OCI-LY7 (cell line): Measurements from ENCODE around the gene IGF2BP1. TPM values are rescaled to one million over a fixed set of nuclear protein-coding genes. Genes with fewer than 3 reads are reported as not detected.

Experiments used
- BruUV-seq: library from RNA; stranded (reverse); fragments of 400-500 nt; replicated peaks from 2 replicates; lab custom pipeline; 2021; lab: Mats Ljungman, UMichigan
- CTCF ChIA-PET: fragments of 300-600 bp; sonication (Branson Sonifier 250); formaldehyde crosslinking; loops from one replicate; lab custom pipeline; 2022; ENCODE audit warnings: antibody characterized with exemption; ENCODE audit not compliant: unreplicated experiment; lab: Charles Lee
- POLR2A ChIA-PET: fragments of 300-600 bp; sonication (Branson Sonifier 250); formaldehyde crosslinking; loops from one replicate; lab custom pipeline; 2022; ENCODE audit warnings: antibody characterized with exemption; lab: Charles Lee
- DNase-seq: peaks from one replicate; pipeline ENCODE4 v3.0.0-alpha.2; 2015; ENCODE audit warnings: low spot score
- H2AFZ ChIP-seq: fragments of 200-600 bp; sonication (generic), shearing (Covaris generic); 2 replicates; pipeline ENCODE4 v1.6.1; 2014; ENCODE audit warnings: mild to moderate bottlenecking, antibody characterized with exemption, low read length, moderate library complexity
- H3K27ac ChIP-seq: fragments of 200-600 bp; sonication (generic); 2 replicates; pipeline ENCODE4 v1.5.1; 2014; ENCODE audit warnings: mixed run types, low read depth, mild to moderate bottlenecking, moderate library complexity, low read length, inconsistent platforms; ENCODE audit not compliant: poor library complexity, severe bottlenecking
- H3K36me3 ChIP-seq: fragments of 200-600 bp; sonication (generic); 2 replicates; pipeline ENCODE4 v1.6.1; 2014; ENCODE audit warnings: mild to moderate bottlenecking, antibody characterized with exemption, low read length, moderate library complexity, mixed read lengths; ENCODE audit not compliant: insufficient read depth
- H3K4me1 ChIP-seq: fragments of 200-600 bp; sonication (generic); 2 replicates; pipeline ENCODE4 v1.5.1; 2014; ENCODE audit warnings: mild to moderate bottlenecking, low read length; ENCODE audit not compliant: insufficient read depth, poor library complexity, severe bottlenecking
- H3K4me2 ChIP-seq: fragments of 200-600 bp; sonication (generic); 2 replicates; pipeline ENCODE4 v1.6.1; 2014; ENCODE audit warnings: mild to moderate bottlenecking, low read length
- H3K4me3 ChIP-seq: fragments of 200-600 bp; sonication (generic); 2 replicates; pipeline ENCODE4 v1.5.1; 2014; ENCODE audit warnings: mild to moderate bottlenecking, low read depth, low read length; ENCODE audit not compliant: poor library complexity, severe bottlenecking
- H3K79me2 ChIP-seq: fragments of 200-600 bp; sonication (generic); 2 replicates; pipeline ENCODE4 v1.6.1; 2016; ENCODE audit warnings: low read depth, mild to moderate bottlenecking, low read length, moderate library complexity, mixed read lengths; ENCODE audit not compliant: insufficient read depth
- H3K9me2 ChIP-seq: fragments of 200-600 bp; sonication (generic); 2 replicates; pipeline ENCODE4 v1.6.1; 2016; ENCODE audit warnings: mild to moderate bottlenecking, low read length, mixed read lengths; ENCODE audit not compliant: insufficient read depth
- H3K9me3 ChIP-seq: fragments of 200-600 bp; sonication (generic); 2 replicates; pipeline ENCODE4 v1.6.1; 2014; ENCODE audit warnings: mild to moderate bottlenecking, mixed run types, low read length, mixed read lengths
- H4K20me1 ChIP-seq: fragments of 200-600 bp; sonication (generic); 2 replicates; pipeline ENCODE4 v1.6.1; 2014; ENCODE audit warnings: mild to moderate bottlenecking, antibody characterized with exemption, low read length, moderate library complexity, mixed read lengths; ENCODE audit not compliant: insufficient read depth
- CTCF ChIP-seq: fragments of 200-600 bp; sonication (generic); conservative IDR thresholded peaks from 2 replicates; pipeline ENCODE4 v1.5.1; 2014; ENCODE audit warnings: mild to moderate bottlenecking, antibody characterized with exemption, low read length, moderate library complexity, mixed read lengths
- EZH2phosphoT487 ChIP-seq: fragments of 200-600 bp; sonication (generic); IDR thresholded peaks from 2 replicates; pipeline ENCODE4 v1.6.1; 2018; ENCODE audit warnings: low read depth, borderline replicate concordance, mild to moderate bottlenecking, mixed run types, antibody characterized with exemption, low read length, moderate library complexity, mixed read lengths
- intact Hi-C: fragments of 100-400 bp; cut with micrococcal nuclease; formaldehyde crosslinking; loops from one replicate; pipeline ENCODE4 v1.10.0; 2022; ENCODE audit not compliant: unreplicated experiment
- total RNA-seq, 2 experiments: library from RNA; depleted of rRNA in 1 of 2; stranded (reverse); fragments of >200 nt in 1 of 2; shearing (Covaris generic) in 1 of 2; gene quantifications; 2 replicates each; pipeline ENCODE4 v1.2.3, GENCODE V29; 2014 to 2022

Gene IGF2BP1
- total RNA-seq, 2 experiments from 2014 or later = 18.9 to 46.4 TPM

- H3K79me2 ChIP-seq = no peaks in the 10 kb centered on the region
- TF ChIP-seq CTCF = no peak
- no peak for TF ChIP-seq EZH2phosphoT487
- H2AFZ ChIP-seq = no peak overlapping the region
- CTCF ChIA-PET = no interaction called here
- H3K4me1 ChIP-seq = no peaks in the 10 kb centered on the region
- no peaks in the 10 kb centered on the region for H3K9me2 ChIP-seq
- H3K27ac ChIP-seq = no peak overlapping the region
- no peaks in the 10 kb centered on the region for H4K20me1 ChIP-seq
- H3K9me3 ChIP-seq = no peaks in the 10 kb centered on the region
- no peak for DNase-seq
- intact Hi-C loops = no loop called here
- H3K4me3 ChIP-seq = no peak overlapping the region
- no peaks in the 10 kb centered on the region for H3K36me3 ChIP-seq
- H3K4me2 ChIP-seq = no peak overlapping the region
- no TSS peak for BruUV-seq
- POLR2A ChIA-PET = interaction anchor here (0.7 kb wide), 1 partner anchor 55 kb away, joined by 3 read pairs; no protein-coding TSS in a partner anchor
These were observed 88.6 kb downstream of the IGF2BP1 start for GRCh38 chr17:49085565-49086315.

GRCh38 chr17:49086316-49086605 lies 89.1 kb downstream of the IGF2BP1 start:
- Histone ChIP-seq H3K4me1 (no peaks in the 10 kb centered on the region), H3K79me2 (no peaks in the 10 kb centered on the region), H2AFZ (no peak overlapping the region), H3K4me2 (no peak overlapping the region), H3K9me3 (no peaks in the 10 kb centered on the region), H3K4me3 (no peak overlapping the region), H3K36me3 (no peaks in the 10 kb centered on the region), H3K9me2 (no peaks in the 10 kb centered on the region), H4K20me1 (no peaks in the 10 kb centered on the region), H3K27ac (no peak overlapping the region)
- CTCF ChIA-PET = no interaction called here
- no peak for DNase-seq
- BruUV-seq = no TSS peak
- intact Hi-C loops = no loop called here
- POLR2A ChIA-PET = interaction anchor here (0.7 kb wide), 1 partner anchor 54 kb away, joined by 3 read pairs; no protein-coding TSS in a partner anchor
- TF ChIP-seq EZH2phosphoT487 (no peak), CTCF (no peak)

GRCh38 chr17:49086649-49087048 lies 89.5 kb downstream of the IGF2BP1 start:
- Histone ChIP-seq H3K36me3 (no peaks in the 10 kb centered on the region), H3K9me2 (no peaks in the 10 kb centered on the region), H3K4me2 (no peak overlapping the region), H3K79me2 (no peaks in the 10 kb centered on the region), H3K9me3 (no peaks in the 10 kb centered on the region), H2AFZ (no peak overlapping the region), H3K27ac (no peak overlapping the region), H4K20me1 (no peaks in the 10 kb centered on the region), H3K4me1 (no peaks in the 10 kb centered on the region), H3K4me3 (no peak overlapping the region)
- DNase-seq = no peak
- CTCF ChIA-PET = no interaction called here
- POLR2A ChIA-PET = interaction anchor here (0.7 kb wide), 1 partner anchor 54 kb away, joined by 3 read pairs; no protein-coding TSS in a partner anchor
- TF ChIP-seq EZH2phosphoT487 (no peak), CTCF (no peak)
- no TSS peak for BruUV-seq
- intact Hi-C loops = no loop called here
